T-helper 9 cell (primary cell): ENCODE results near the gene RNF187.
"Not testable (repeated sequence)": the region's sequence is repeated elsewhere in the genome, so short reads cannot be mapped to it uniquely, and the experiment has no call there.

Experiments used
- DNase-seq: peaks from one replicate; pipeline ENCODE4 v3.0.0-alpha.2; 2020

RNF187 gene

GRCh38 chr1:228460821-228461220, 26.4 kb upstream of the RNF187 start:
- DNase-seq: no peak

- DNase-seq: no peak
Observed at GRCh38 chr1:228462560-228462959, 24.6 kb upstream of the RNF187 start.

- no peak for DNase-seq
Observed at GRCh38 chr1:228463009-228463558, 24.1 kb upstream of the RNF187 start.

- no peak for DNase-seq
Observed at GRCh38 chr1:228463559-228464455, 23.4 kb upstream of the RNF187 start.

- peak; percentile 80 for DNase-seq
Observed at GRCh38 chr1:228464487-228464983, 22.6 kb upstream of the RNF187 start.

GRCh38 chr1:228465141-228465540, 22.0 kb upstream of the RNF187 start:
- no peak for DNase-seq

- DNase-seq: no peak
Observed at GRCh38 chr1:228465571-228466146, 21.5 kb upstream of the RNF187 start.

GRCh38 chr1:228468188-228468587, 19.0 kb upstream of the RNF187 start:
- DNase-seq: not testable (repeated sequence)

GRCh38 chr1:228469413-228470162, 17.6 kb upstream of the RNF187 start:
- DNase-seq: no peak

- no peak for DNase-seq
Observed at GRCh38 chr1:228471154-228471761, 15.9 kb upstream of the RNF187 start.

- DNase-seq: no peak
Observed at GRCh38 chr1:228471762-228472398, 15.3 kb upstream of the RNF187 start.

GRCh38 chr1:228472655-228473054, 14.5 kb upstream of the RNF187 start:
- no peak for DNase-seq

- DNase-seq: no peak
Observed at GRCh38 chr1:228474507-228474906, 12.7 kb upstream of the RNF187 start.

- DNase-seq: no peak
Observed at GRCh38 chr1:228475812-228476211, 11.4 kb upstream of the RNF187 start.

GRCh38 chr1:228477263-228477662, 9.9 kb upstream of the RNF187 start:
- DNase-seq: no peak

GRCh38 chr1:228478326-228478725, 8.9 kb upstream of the RNF187 start:
- DNase-seq: no peak

GRCh38 chr1:228478912-228479711, 8.1 kb upstream of the RNF187 start:
- DNase-seq: no peak

GRCh38 chr1:228483789-228484188, 3.4 kb upstream of the RNF187 start:
- no peak for DNase-seq

- DNase-seq: peak; percentile 62
Observed at GRCh38 chr1:228486596-228487335, 416 bp upstream of the RNF187 start.

- DNase-seq: no peak
Observed at GRCh38 chr1:228488125-228488817, 1.1 kb downstream of the RNF187 start.
